ENCODE measurements around the gene INPP5E. TPM values are rescaled to one million over a fixed set of nuclear protein-coding genes. Genes with fewer than 3 reads are reported as not detected.

INPP5E gene
- total RNA-seq, 4 donors from 2014 or later = 6.7 to 19.8 (median 19.2) TPM

- no peak for TF ChIP-seq CTCF (IDR thresholded peaks at IDR 0.05)
- no peak for TF ChIP-seq POLR2A (IDR thresholded peaks at IDR 0.05)
- H3K36me3 ChIP-seq = no peaks in the 10 kb centered on the region
- H3K27me3 ChIP-seq = no peaks in the 10 kb centered on the region
- DNase-seq = no peak
- H3K4me1 ChIP-seq = peaks cover 0 to 26% (median 22%) of the 10 kb centered on the region in 4 donors
- no peaks in the 10 kb centered on the region for H3K9me3 ChIP-seq
- no peak overlapping the region for H3K27ac ChIP-seq
- no peak overlapping the region for H3K4me3 ChIP-seq
These were observed 46.5 kb upstream of the INPP5E start for GRCh38 chr9:136486131-136486530.

GRCh38 chr9:136485049-136486045 is 45.7 kb upstream of the INPP5E start:
- no peaks in the 10 kb centered on the region for H3K27me3 ChIP-seq
- no peaks in the 10 kb centered on the region for H3K9me3 ChIP-seq
- H3K36me3 ChIP-seq = no peaks in the 10 kb centered on the region
- no peak overlapping the region for H3K27ac ChIP-seq
- DNase-seq = peak; percentile 78 to 93 (median 89)
- TF ChIP-seq POLR2A (IDR thresholded peaks at IDR 0.05) (no peak), CTCF (IDR thresholded peaks at IDR 0.05) (peak; percentile 81 to 94 (median 90))
- H3K4me3 ChIP-seq = no peak overlapping the region
- H3K4me1 ChIP-seq = peaks cover 0 to 26% (median 22%) of the 10 kb centered on the region in 4 donors

- Histone ChIP-seq H3K4me1 (peaks cover 0 to 26% (median 22%) of the 10 kb centered on the region in 4 donors), H3K27me3 (no peaks in the 10 kb centered on the region)
- no peak for TF ChIP-seq POLR2A (IDR thresholded peaks at IDR 0.05)
- no peak for TF ChIP-seq CTCF (IDR thresholded peaks at IDR 0.05)
These were observed 44.8 kb upstream of the INPP5E start for GRCh38 chr9:136484153-136485048.

GRCh38 chr9:136483589-136484152 is 44.0 kb upstream of the INPP5E start:
- peak; percentile 70 to 79 for TF ChIP-seq POLR2A (IDR thresholded peaks at IDR 0.05)
- no peak for TF ChIP-seq CTCF (IDR thresholded peaks at IDR 0.05)
- peak; percentile 87 to 97 (median 96) for DNase-seq
- peaks cover 0 to 26% (median 22%) of the 10 kb centered on the region in 4 donors for H3K4me1 ChIP-seq

More at GRCh38 chr9:136484153-136485048, 44.8 kb upstream of the INPP5E start:
- Histone ChIP-seq H3K9me3 (no peaks in the 10 kb centered on the region), H3K27ac (peak overlapping the region; percentile 94 to 100 (median 99)), H3K36me3 (peaks cover 0 to 4% (median 0%) of the 10 kb centered on the region in 3 donors), H3K4me3 (peak overlapping the region; percentile 64 to 94 (median 72))
- DNase-seq = peak in 2 of 3 donors; percentile 62 to 67

More at GRCh38 chr9:136483589-136484152, 44.0 kb upstream of the INPP5E start:
- H3K36me3 ChIP-seq = peaks cover 0 to 6% (median 0%) of the 10 kb centered on the region in 3 donors
- peak overlapping the region; percentile 64 to 94 (median 72) for H3K4me3 ChIP-seq
- no peaks in the 10 kb centered on the region for H3K9me3 ChIP-seq
- H3K27ac ChIP-seq = peak overlapping the region; percentile 94 to 100 (median 99)
- H3K27me3 ChIP-seq = no peaks in the 10 kb centered on the region
